OCI-LY3 (cell line): Measurements from ENCODE around the gene EVI5L.

Experiments
- H2AFZ ChIP-seq: fragments of 200-600, 300-600 bp; shearing (Covaris generic); 2 replicates; pipeline ENCODE4 v1.6.0; 2014; ENCODE audit warnings: antibody characterized with exemption, low read depth, low read length
- H3K27ac ChIP-seq: fragments of 200-600, 300-600 bp; sonication (generic); 2 replicates; pipeline ENCODE4 v1.5.1; 2014; ENCODE audit warnings: mild to moderate bottlenecking, low read length, moderate library complexity, mixed read lengths
- H3K27me3 ChIP-seq: fragments of 200-600, 300-600 bp; sonication (generic); 2 replicates; pipeline ENCODE4 v1.6.1; 2014; ENCODE audit warnings: low read depth, low read length, mixed read lengths
- H3K36me3 ChIP-seq: fragments of 200-600, 300-600 bp; sonication (generic); replicated peaks from 2 replicates; pipeline ENCODE3; 2014; ENCODE audit warnings: low read depth, low read length, mixed read lengths
- H3K4me1 ChIP-seq: fragments of 300-600, 200-600 bp; sonication (generic); 2 replicates; pipeline ENCODE4 v1.6.1; 2014; ENCODE audit warnings: low read length, mixed read lengths
- H3K4me2 ChIP-seq: fragments of 200-600, 300-600 bp; sonication (generic); 2 replicates; pipeline ENCODE4 v1.6.1; 2014; ENCODE audit warnings: low read length, mixed read lengths
- H3K4me3 ChIP-seq: fragments of 300-600, 200-600 bp; sonication (generic); 2 replicates; pipeline ENCODE4 v1.5.1; 2014; ENCODE audit warnings: antibody characterized with exemption, mild to moderate bottlenecking, low read length, moderate library complexity
- H3K79me2 ChIP-seq: fragments of 300-600, 200-600 bp; shearing (Covaris generic); 2 replicates; pipeline ENCODE4 v1.6.1; 2014; ENCODE audit warnings: mild to moderate bottlenecking, low read length, mixed read lengths
- H3K9ac ChIP-seq: fragments of 300-600, 200-600 bp; shearing (Covaris generic); 2 replicates; pipeline ENCODE4 v1.6.0; 2014; ENCODE audit warnings: mild to moderate bottlenecking, low read length, moderate library complexity
- H3K9me3 ChIP-seq: fragments of 200-600, 300-600 bp; shearing (Covaris generic); 2 replicates; pipeline ENCODE4 v1.6.1; 2014; ENCODE audit warnings: low read length, mixed read lengths; ENCODE audit not compliant: insufficient read depth
- H4K20me1 ChIP-seq: fragments of 200-600, 300-600 bp; sonication (generic); 2 replicates; pipeline ENCODE4 v1.6.1; 2016; ENCODE audit warnings: low read length, mixed read lengths; ENCODE audit not compliant: insufficient read depth
- EZH2phosphoT487 ChIP-seq: fragments of 200-600 bp; shearing (Covaris generic); IDR thresholded peaks from 2 replicates; pipeline ENCODE4 v1.6.1; 2018; ENCODE audit warnings: antibody characterized with exemption, mixed run types, low read depth
- TF ChIP-seq, protein P1 (sequence below): fragments of 200-600, 300-600 bp; sonication (generic); IDR thresholded peaks from 2 replicates; pipeline ENCODE4 v1.5.1; 2014; ENCODE audit warnings: antibody characterized with exemption, low read length, low read depth

The EVI5L gene

DNA sequence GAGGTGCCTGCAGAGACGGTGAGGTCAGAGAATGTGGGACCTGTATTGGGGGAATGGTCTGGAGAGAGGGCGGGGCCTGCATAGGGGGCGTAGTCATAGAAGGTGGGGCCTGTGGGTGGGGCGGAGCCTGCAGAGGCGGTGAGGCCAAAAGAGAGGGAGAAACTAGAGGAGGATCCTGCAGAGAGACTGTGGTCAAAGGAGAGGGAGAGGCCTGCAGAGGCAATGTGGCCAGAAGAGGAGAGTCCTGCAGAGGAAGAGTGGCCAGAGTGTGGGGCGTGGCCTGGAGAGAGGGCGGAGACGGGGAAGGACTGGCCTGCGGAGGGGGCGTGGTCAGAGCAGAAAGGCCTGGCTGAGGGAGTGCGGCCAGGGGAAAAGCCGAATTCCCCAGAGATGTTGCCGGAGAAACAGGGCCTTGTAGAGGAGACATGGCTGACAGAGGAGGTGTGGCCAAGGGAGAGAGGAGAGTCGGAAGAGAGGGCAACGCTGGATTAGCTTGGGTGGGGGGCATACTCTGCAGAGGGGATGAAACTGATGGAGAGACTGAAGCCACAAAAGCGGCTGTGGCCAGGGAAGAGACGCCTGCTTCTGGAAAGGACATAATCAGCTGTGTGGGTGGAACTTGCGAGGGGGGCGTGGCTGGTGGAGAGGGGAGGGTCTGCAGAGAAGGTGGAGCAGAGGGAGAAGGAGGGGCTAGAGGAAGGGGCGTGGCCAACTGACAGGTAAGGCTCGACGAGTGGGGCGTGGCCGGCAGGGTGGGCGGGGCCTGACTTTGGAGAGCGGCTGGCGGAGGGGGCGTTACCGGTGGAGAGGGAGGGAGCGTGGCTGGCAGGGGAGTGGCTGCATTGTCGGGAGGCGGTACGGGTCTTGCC, 41.7 kb downstream of the EVI5L start:
- TF ChIP-seq, protein P1, sequence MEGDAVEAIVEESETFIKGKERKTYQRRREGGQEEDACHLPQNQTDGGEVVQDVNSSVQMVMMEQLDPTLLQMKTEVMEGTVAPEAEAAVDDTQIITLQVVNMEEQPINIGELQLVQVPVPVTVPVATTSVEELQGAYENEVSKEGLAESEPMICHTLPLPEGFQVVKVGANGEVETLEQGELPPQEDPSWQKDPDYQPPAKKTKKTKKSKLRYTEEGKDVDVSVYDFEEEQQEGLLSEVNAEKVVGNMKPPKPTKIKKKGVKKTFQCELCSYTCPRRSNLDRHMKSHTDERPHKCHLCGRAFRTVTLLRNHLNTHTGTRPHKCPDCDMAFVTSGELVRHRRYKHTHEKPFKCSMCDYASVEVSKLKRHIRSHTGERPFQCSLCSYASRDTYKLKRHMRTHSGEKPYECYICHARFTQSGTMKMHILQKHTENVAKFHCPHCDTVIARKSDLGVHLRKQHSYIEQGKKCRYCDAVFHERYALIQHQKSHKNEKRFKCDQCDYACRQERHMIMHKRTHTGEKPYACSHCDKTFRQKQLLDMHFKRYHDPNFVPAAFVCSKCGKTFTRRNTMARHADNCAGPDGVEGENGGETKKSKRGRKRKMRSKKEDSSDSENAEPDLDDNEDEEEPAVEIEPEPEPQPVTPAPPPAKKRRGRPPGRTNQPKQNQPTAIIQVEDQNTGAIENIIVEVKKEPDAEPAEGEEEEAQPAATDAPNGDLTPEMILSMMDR = no peak
- TF ChIP-seq EZH2phosphoT487 = no peak
- H3K4me2 ChIP-seq = peak overlapping the region; percentile 23
- H3K27ac ChIP-seq = no peak overlapping the region
- peak overlapping the region; percentile 31 for H3K4me3 ChIP-seq
- no peaks in the 10 kb centered on the region for H3K27me3 ChIP-seq
- no peaks in the 10 kb centered on the region for H3K79me2 ChIP-seq
- no peak overlapping the region for H3K9ac ChIP-seq
- no peaks in the 10 kb centered on the region for H3K9me3 ChIP-seq
- peaks cover 15% of the 10 kb centered on the region for H3K4me1 ChIP-seq
- H2AFZ ChIP-seq = 0 out of 2 replicates have a peak overlapping the region, but pooled peaks have one; percentile 18
- H4K20me1 ChIP-seq = no peaks in the 10 kb centered on the region
- H3K36me3 ChIP-seq = no peaks in the 10 kb centered on the region

DNA sequence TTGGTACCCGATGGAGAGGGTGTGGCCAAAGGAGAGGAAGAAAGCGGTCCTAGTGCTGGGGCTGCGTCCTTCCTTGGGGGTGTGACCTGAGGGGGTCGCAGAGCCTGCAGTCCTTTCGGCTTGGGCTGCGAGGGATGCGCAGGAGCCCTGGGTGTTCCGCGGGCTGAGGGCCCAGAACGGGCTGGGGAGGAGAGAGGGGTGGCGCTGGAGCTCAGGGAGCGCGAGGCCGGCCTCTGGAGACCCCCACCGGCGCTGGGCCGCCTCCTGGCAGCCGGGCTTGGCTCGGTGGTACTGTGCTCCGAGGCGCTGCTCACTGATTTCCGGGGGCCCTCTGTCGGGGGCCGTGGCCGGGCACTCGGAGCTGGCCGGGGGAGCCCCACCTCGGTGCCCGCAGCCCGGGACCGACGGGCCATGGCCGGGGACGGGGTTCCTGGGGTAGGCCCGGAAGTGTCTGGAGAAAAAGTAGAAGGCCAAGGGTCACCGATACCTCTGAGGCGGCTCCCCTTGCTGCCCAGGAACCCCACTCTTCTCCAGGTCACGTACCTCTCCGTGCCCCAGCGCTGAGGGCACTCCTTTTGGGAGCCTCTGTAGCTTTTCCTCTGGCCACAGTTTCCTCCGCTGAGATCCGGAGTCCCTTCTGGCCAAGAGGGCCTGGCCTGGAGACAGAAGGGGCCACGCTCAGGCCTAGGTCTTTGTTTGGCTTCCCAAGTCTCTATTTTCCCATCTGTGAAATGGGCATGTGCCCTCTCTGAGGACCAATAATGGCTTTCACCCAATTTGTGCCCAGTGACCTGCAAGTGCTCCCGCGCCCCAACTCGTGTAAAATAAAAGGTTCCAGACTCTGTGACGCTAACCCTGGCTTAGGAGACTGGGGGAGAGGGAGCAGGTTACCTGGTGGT, 42.5 kb downstream of the EVI5L start:
- Histone ChIP-seq H3K9me3 (no peaks in the 10 kb centered on the region), H3K4me2 (no peak overlapping the region), H2AFZ (no peak overlapping the region), H3K4me1 (peaks cover 15% of the 10 kb centered on the region), H3K27me3 (no peaks in the 10 kb centered on the region), H3K36me3 (no peaks in the 10 kb centered on the region), H3K4me3 (no peak overlapping the region), H4K20me1 (no peaks in the 10 kb centered on the region), H3K27ac (no peak overlapping the region), H3K79me2 (no peaks in the 10 kb centered on the region), H3K9ac (no peak overlapping the region)
- no peak for TF ChIP-seq EZH2phosphoT487
- TF ChIP-seq, protein P1 = no peak

- no peaks in the 10 kb centered on the region for H3K36me3 ChIP-seq
- no peak overlapping the region for H3K4me2 ChIP-seq
- H4K20me1 ChIP-seq = no peaks in the 10 kb centered on the region
- no peak for TF ChIP-seq EZH2phosphoT487
- TF ChIP-seq, protein P1 = no peak
- no peaks in the 10 kb centered on the region for H3K79me2 ChIP-seq
- H3K4me1 ChIP-seq = peaks cover 14% of the 10 kb centered on the region
- H3K27me3 ChIP-seq = no peaks in the 10 kb centered on the region
- no peaks in the 10 kb centered on the region for H3K9me3 ChIP-seq
- no peak overlapping the region for H3K4me3 ChIP-seq
- no peak overlapping the region for H3K9ac ChIP-seq
- H2AFZ ChIP-seq = no peak overlapping the region
- H3K27ac ChIP-seq = no peak overlapping the region
These were observed 43.5 kb downstream of the EVI5L start for GRCh38 chr19:7873304-7874075.
